ENCODE results near the gene PPP3CA.

DNA sequence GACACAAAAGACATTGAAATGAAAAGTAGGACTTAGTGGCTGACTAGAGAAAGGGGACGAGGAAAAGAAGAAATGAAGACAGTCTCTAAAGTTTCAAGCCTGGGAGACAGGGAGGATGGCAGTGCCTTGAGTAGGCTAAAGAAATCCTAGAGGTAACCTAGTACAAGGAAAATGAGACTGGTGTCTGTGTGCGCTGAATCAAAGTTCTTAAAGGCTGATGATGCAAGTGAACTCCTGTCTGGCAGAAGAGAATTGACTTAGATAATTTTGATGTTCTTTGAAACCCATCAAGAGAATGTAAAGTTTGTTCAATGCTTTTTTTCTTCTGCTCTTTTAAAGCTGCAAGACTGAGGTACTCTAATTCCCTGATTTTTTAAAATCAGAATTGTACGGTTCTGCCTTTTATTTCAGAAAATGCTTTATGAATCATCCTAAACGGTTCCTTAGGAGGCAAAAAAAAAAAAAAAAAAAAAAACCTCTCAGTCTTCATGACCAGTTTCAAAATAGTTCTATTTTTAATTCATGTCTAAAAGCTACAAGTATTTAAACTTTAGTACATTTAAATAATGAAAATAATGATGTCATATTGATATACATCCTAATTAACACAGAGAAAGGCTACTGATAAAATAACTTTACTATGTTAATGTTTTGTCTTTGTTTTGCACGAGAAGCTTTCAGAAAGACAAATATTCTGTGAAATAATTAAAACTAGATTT lies 189.8 kb downstream of the PPP3CA start:
- TF ChIP-seq CTCF (conservative IDR thresholded peaks at IDR 0.05; ENCODE audit: low read depth, low read length) = no peak
- TF ChIP-seq EZH2 (IDR thresholded peaks at IDR 0.05; ENCODE audit: borderline replicate concordance, low read depth, low read length, poor library complexity, severe bottlenecking) = no peak

Measured in A673 (cell line).